Endothelial cell of umbilical vein (primary cell): ENCODE data around the gene KREMEN1. TPM values are rescaled to one million over a fixed set of nuclear protein-coding genes. Genes with fewer than 3 reads are reported as not detected.

Source experiments
- BruUV-seq: library from RNA; stranded (reverse); fragments of 400-500 nt; replicated peaks from 2 replicates; lab custom pipeline; 2021; lab: Mats Ljungman, UMichigan
- CTCF ChIA-PET: fragments of 300-600, 350-600 bp; sonication (Branson Sonifier 250); formaldehyde crosslinking; loops from one replicate; lab custom pipeline; 2021; ENCODE audit warnings: antibody characterized with exemption, inconsistent platforms; lab: Charles Lee
- POLR2A ChIA-PET: fragments of 300-600, 350-600 bp; sonication (Branson Sonifier 250); formaldehyde crosslinking; loops from one replicate; lab custom pipeline; 2021; ENCODE audit warnings: antibody characterized with exemption, inconsistent platforms; lab: Charles Lee
- DNase-seq: peaks from one replicate; pipeline ENCODE4 v3.0.0-alpha.2; 2011; ENCODE audit warnings: low read depth, low spot score
- FAIRE-seq: peaks from 2 replicates; lab custom pipeline; 2011; peaks lifted over from hg19 to GRCh38; lab: Jason Lieb, UNC
- H2AFZ ChIP-seq: 2 replicates; pipeline ENCODE4 v1.6.0; 2012; ENCODE audit warnings: low read depth, low read length, control low read depth, inconsistent platforms
- H3K27ac ChIP-seq: 2 replicates; pipeline ENCODE4 v1.5.1; 2011; ENCODE audit warnings: low read depth, mild to moderate bottlenecking, control low read depth, low read length, moderate library complexity; ENCODE audit not compliant: insufficient read depth
- H3K27me3 ChIP-seq, 2 experiments: 2 replicates each; pipeline versions ENCODE4 v1.6.0 to v1.6.1; 2011; ENCODE audit warnings: low read length in 2 of 2, mixed read lengths in 1 of 2; ENCODE audit not compliant: control insufficient read depth in 2 of 2, insufficient read depth in 2 of 2
- H3K36me3 ChIP-seq, 2 experiments: 2 replicates in 1 of 2; 3 replicates in 1 of 2; pipeline ENCODE4 v1.5.1; 2011; ENCODE audit warnings: low read length in 2 of 2, mild to moderate bottlenecking in 1 of 2, moderate library complexity in 1 of 2; ENCODE audit not compliant: control insufficient read depth in 2 of 2, insufficient read depth in 2 of 2; ENCODE audit errors: extremely low read depth in 1 of 2
- H3K4me1 ChIP-seq: 3 replicates; pipeline ENCODE4 v1.5.1; 2011; ENCODE audit warnings: mild to moderate bottlenecking, low read length; ENCODE audit not compliant: control insufficient read depth, insufficient read depth; ENCODE audit errors: extremely low read depth
- H3K4me2 ChIP-seq: 2 replicates; pipeline ENCODE4 v1.6.1; 2011; ENCODE audit warnings: low read length, control low read depth, mixed read lengths; ENCODE audit not compliant: insufficient read depth
- H3K4me3 ChIP-seq, 3 experiments: fragments of 200-600 bp in 1 of 3; sonication (generic), shearing (Covaris generic) in 1 of 3; replicated peaks in 1 of 3; 2 replicates each; pipeline ENCODE4 v1.5.1; 2011 to 2016; ENCODE audit warnings: control low read depth in 3 of 3, low read length in 3 of 3, mild to moderate bottlenecking in 2 of 3, inconsistent platforms in 1 of 3, low read depth in 1 of 3, moderate library complexity in 1 of 3; ENCODE audit not compliant: insufficient read depth in 1 of 3
- H3K79me2 ChIP-seq: 2 replicates; pipeline ENCODE4 v1.6.0; 2012; ENCODE audit warnings: low read length, inconsistent platforms; ENCODE audit not compliant: control insufficient read depth, insufficient read depth
- H3K9ac ChIP-seq: replicated peaks from 2 replicates; pipeline ENCODE3; 2011; ENCODE audit warnings: low read length, control low read depth; ENCODE audit not compliant: insufficient read depth; ENCODE audit errors: extremely low read depth
- H3K9me1 ChIP-seq: replicated peaks from 3 replicates; pipeline ENCODE4 v1.6.0; 2011; ENCODE audit warnings: mild to moderate bottlenecking, low read length; ENCODE audit not compliant: control insufficient read depth, insufficient read depth; ENCODE audit errors: extremely low read depth
- H3K9me3 ChIP-seq: replicated peaks from 2 replicates; pipeline ENCODE4 v1.5.1; 2012; ENCODE audit warnings: low read length, inconsistent platforms; ENCODE audit not compliant: control insufficient read depth, insufficient read depth
- H4K20me1 ChIP-seq: replicated peaks from 2 replicates; pipeline ENCODE3; 2011; ENCODE audit warnings: mild to moderate bottlenecking, low read length; ENCODE audit not compliant: control insufficient read depth, insufficient read depth; ENCODE audit errors: extremely low read depth
- EZH2 ChIP-seq: IDR thresholded peaks from 2 replicates; pipeline ENCODE4 v1.6.1; 2012; ENCODE audit warnings: borderline replicate concordance, low read depth, mild to moderate bottlenecking, moderate library complexity, low read length, inconsistent platforms; ENCODE audit not compliant: severe bottlenecking
- FOS ChIP-seq: IDR thresholded peaks from 2 replicates; pipeline ENCODE4 v1.6.1; 2011; ENCODE audit warnings: mild to moderate bottlenecking, low read length, moderate library complexity, borderline replicate concordance; ENCODE audit not compliant: insufficient read depth
- GATA2 ChIP-seq: IDR thresholded peaks from 2 replicates; pipeline ENCODE4 v1.7.0; 2011; ENCODE audit warnings: low read depth, mild to moderate bottlenecking, moderate library complexity, mixed read lengths, low read length; ENCODE audit not compliant: insufficient read length, insufficient read depth
- JUN ChIP-seq: IDR thresholded peaks from 2 replicates; pipeline ENCODE4 v1.6.1; 2011; ENCODE audit warnings: borderline replicate concordance, low read depth; ENCODE audit not compliant: insufficient read length, insufficient read depth
- MAX ChIP-seq: IDR thresholded peaks from 2 replicates; pipeline ENCODE4 v1.6.1; 2011; ENCODE audit not compliant: insufficient read depth, insufficient read length
- MYC ChIP-seq: IDR thresholded peaks from one replicate; pipeline ENCODE4 v1.6.1; 2011; ENCODE audit warnings: mild to moderate bottlenecking, low read depth, low read length
- POLR2A ChIP-seq: IDR thresholded peaks from 2 replicates; pipeline ENCODE4 v1.6.1; 2012; ENCODE audit warnings: low read depth, mild to moderate bottlenecking, control low read depth, low read length
- POLR2AphosphoS5 ChIP-seq: IDR thresholded peaks from 2 replicates; pipeline ENCODE4 v1.6.1; 2012; ENCODE audit warnings: low read depth, mild to moderate bottlenecking, control low read depth, low read length, moderate library complexity; ENCODE audit not compliant: insufficient read depth
- dilution Hi-C: fragments of 300-500 bp; cut with MboI; formaldehyde crosslinking; loops from one replicate; pipeline ENCODE4 v1.15.0; 2019; ENCODE audit warnings: low sequenced_read_pairs; ENCODE audit not compliant: extremely low pct_ligation_motif_present
- intact Hi-C: fragments of 100-400 bp; cut with micrococcal nuclease; formaldehyde crosslinking; loops from one replicate; pipeline ENCODE4 v1.10.0; 2022
- polyA plus RNA-seq, 4 experiments: library from polyadenylated mRNA; depleted of rRNA in 3 of 4; stranded (reverse) in 3 of 4; unstranded in 1 of 4; fragments of >200 nt; gene quantifications; 2 replicates each; pipeline versions ENCODE4 v1.2.1 to v1.2.3, GENCODE V29; 2011 to 2012; ENCODE audit warnings: missing spikeins in 1 of 4
- total RNA-seq: library from RNA; stranded (reverse); gene quantifications from 2 replicates; pipeline ENCODE4 v1.2.3, GENCODE V29; 2021
- TF ChIP-seq, protein P1 (sequence below), 2 donors: IDR thresholded peaks; 1 replicate in 1 of 2; 2 replicates in 1 of 2; pipeline ENCODE4 v1.5.1; 2011; ENCODE audit warnings: low read length in 2 of 2, mild to moderate bottlenecking in 2 of 2, moderate library complexity in 2 of 2, control low read depth in 1 of 2, inconsistent platforms in 1 of 2, low read depth in 1 of 2; ENCODE audit not compliant: insufficient read depth in 1 of 2; ENCODE audit errors: extremely low read depth in 1 of 2

The KREMEN1 gene
- total and polyA plus RNA-seq, 2 donors (not counting 3 experiments of a cell fraction or from before 2014, with no cell fraction given), result 0.58 to 1.1 TPM

DNA sequence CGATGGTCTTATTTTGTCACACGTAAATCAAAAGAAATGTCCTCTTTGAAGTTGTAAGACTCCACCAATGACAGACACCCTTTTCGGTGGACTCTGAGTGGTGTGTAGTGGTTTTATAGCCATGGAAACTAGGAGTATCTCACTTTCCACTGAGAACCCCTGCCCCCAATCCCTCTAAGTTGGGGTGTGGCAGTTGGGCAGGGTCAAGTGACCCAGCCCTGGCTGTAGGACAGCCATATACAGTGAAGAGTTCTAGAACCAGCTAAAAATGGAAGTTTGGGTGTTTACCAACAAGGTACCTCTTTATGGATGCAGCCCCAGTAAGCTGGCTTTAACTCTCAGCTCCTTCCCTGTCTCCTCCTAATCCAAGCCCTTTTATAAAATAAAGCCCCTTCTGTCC lies 16.4 kb upstream of the KREMEN1 start:
- intact Hi-C loops (no loop called here), dilution Hi-C loops (no loop called here)
- no peak for DNase-seq
- Histone ChIP-seq H3K9ac (no peak overlapping the region), H2AFZ (no peak overlapping the region), H3K79me2 (no peaks in the 10 kb centered on the region), H3K36me3 (no peaks in the 10 kb centered on the region), H3K9me3 (no peaks in the 10 kb centered on the region), H4K20me1 (no peaks in the 10 kb centered on the region), H3K27me3 (no peaks in the 10 kb centered on the region), H3K4me1 (no peaks in the 10 kb centered on the region), H3K4me3 (no peak overlapping the region), H3K4me2 (no peak overlapping the region), H3K27ac (no peak overlapping the region), H3K9me1 (no peaks in the 10 kb centered on the region)
- POLR2A ChIA-PET, result no interaction called here
- CTCF ChIA-PET, result interaction anchor here (1.0 to 1.5 kb wide), 3 partner anchors 9 to 189 kb away, joined by 4 to 6 read pairs (median 4); no protein-coding TSS in a partner anchor
- no TSS peak for BruUV-seq
- FAIRE-seq, result no peak
- no peak for TF ChIP-seq FOS
- TF ChIP-seq MYC, result no peak
- TF ChIP-seq POLR2AphosphoS5, result no peak
- no peak for TF ChIP-seq JUN
- TF ChIP-seq EZH2, result no peak
- no peak for TF ChIP-seq POLR2A
- TF ChIP-seq MAX, result no peak
- TF ChIP-seq GATA2, result no peak
- TF ChIP-seq, protein P1, sequence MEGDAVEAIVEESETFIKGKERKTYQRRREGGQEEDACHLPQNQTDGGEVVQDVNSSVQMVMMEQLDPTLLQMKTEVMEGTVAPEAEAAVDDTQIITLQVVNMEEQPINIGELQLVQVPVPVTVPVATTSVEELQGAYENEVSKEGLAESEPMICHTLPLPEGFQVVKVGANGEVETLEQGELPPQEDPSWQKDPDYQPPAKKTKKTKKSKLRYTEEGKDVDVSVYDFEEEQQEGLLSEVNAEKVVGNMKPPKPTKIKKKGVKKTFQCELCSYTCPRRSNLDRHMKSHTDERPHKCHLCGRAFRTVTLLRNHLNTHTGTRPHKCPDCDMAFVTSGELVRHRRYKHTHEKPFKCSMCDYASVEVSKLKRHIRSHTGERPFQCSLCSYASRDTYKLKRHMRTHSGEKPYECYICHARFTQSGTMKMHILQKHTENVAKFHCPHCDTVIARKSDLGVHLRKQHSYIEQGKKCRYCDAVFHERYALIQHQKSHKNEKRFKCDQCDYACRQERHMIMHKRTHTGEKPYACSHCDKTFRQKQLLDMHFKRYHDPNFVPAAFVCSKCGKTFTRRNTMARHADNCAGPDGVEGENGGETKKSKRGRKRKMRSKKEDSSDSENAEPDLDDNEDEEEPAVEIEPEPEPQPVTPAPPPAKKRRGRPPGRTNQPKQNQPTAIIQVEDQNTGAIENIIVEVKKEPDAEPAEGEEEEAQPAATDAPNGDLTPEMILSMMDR (IDR thresholded peaks at IDR 0.05; ENCODE audit: extremely low read depth in 1 of 2, insufficient read depth in 1 of 2, low read depth in 1 of 2, low read length in 2 of 2), result no peak
